ENCODE results near the gene RBKS.

- TF ChIP-seq CTCF (IDR thresholded peaks at IDR 0.05) (no peak), POLR2A (IDR thresholded peaks at IDR 0.05) (no peak)
These were observed 99.4 kb downstream of the RBKS start for GRCh38 chr2:27790796-27791195.

Measured in Peyer's patch (tissue), 4 donors.